Ectodermal cell (in vitro differentiated cells): ENCODE results near the gene RAD51B.

Experiments
- H3K27ac ChIP-seq: 2 replicates; pipeline ENCODE4 v1.7.0; 2013; ENCODE audit warnings: mild to moderate bottlenecking, low read depth, low read length; ENCODE audit not compliant: insufficient read depth, poor library complexity, severe bottlenecking
- H3K27me3 ChIP-seq: 2 replicates; pipeline ENCODE4 v1.7.0; 2013; ENCODE audit warnings: mild to moderate bottlenecking, low read length; ENCODE audit not compliant: insufficient read depth, control insufficient read depth, poor library complexity, severe bottlenecking
- H3K36me3 ChIP-seq: one replicate; pipeline ENCODE4 v1.7.0; 2013; ENCODE audit warnings: low read length; ENCODE audit not compliant: control insufficient read depth, insufficient read depth
- H3K4me1 ChIP-seq: one replicate; pipeline ENCODE4 v1.7.0; 2013; ENCODE audit warnings: low read length; ENCODE audit not compliant: control insufficient read depth, insufficient read depth
- H3K4me3 ChIP-seq: 2 replicates; pipeline ENCODE4 v1.7.0; 2013; ENCODE audit warnings: low read depth, low read length, control low read depth; ENCODE audit not compliant: insufficient read depth
- H3K9me3 ChIP-seq: 2 replicates; pipeline ENCODE4 v1.7.0; 2013; ENCODE audit warnings: mild to moderate bottlenecking, low read length, moderate library complexity; ENCODE audit not compliant: control insufficient read depth
- WGBS, 2 experiments: methylation state at CpG; one replicate each; pipeline ENCODE4 v1.1.7; 2013; ENCODE audit warnings: missing lambda C conversion rate in 2 of 2; 5-methylcytosine and 5-hydroxymethylcytosine counted together

Gene RAD51B

GRCh38 chr14:68772761-68773381 is 953.3 kb downstream of the RAD51B start:
- WGBS, 2 experiments = 88 to 92% methylated on average over 6 of the region's 6 CpGs
- H3K27ac ChIP-seq = no peak overlapping the region

GRCh38 chr14:68774771-68775613 is 955.4 kb downstream of the RAD51B start:
- 88 to 95% methylated on average over 4 of the region's 4 CpGs for WGBS, 2 experiments

More at GRCh38 chr14:68772761-68773381, 953.3 kb downstream of the RAD51B start:
- no peaks in the 10 kb centered on the region for H3K27me3 ChIP-seq
- H3K36me3 ChIP-seq = no peaks in the 10 kb centered on the region
- no peaks in the 10 kb centered on the region for H3K9me3 ChIP-seq
- no peaks in the 10 kb centered on the region for H3K4me1 ChIP-seq
- no peak overlapping the region for H3K4me3 ChIP-seq

GRCh38 chr14:68775614-68776126 is 956.1 kb downstream of the RAD51B start:
- Histone ChIP-seq H3K9me3 (no peaks in the 10 kb centered on the region), H3K36me3 (no peaks in the 10 kb centered on the region), H3K27me3 (no peaks in the 10 kb centered on the region), H3K4me3 (no peak overlapping the region), H3K4me1 (peaks cover 5% of the 10 kb centered on the region), H3K27ac (no peak overlapping the region)
- 87 to 94% methylated on average over 6 of the region's 6 CpGs for WGBS, 2 experiments

More at GRCh38 chr14:68774771-68775613, 955.4 kb downstream of the RAD51B start:
- Histone ChIP-seq H3K27me3 (no peaks in the 10 kb centered on the region), H3K4me3 (no peak overlapping the region), H3K9me3 (no peaks in the 10 kb centered on the region), H3K36me3 (no peaks in the 10 kb centered on the region), H3K27ac (no peak overlapping the region), H3K4me1 (no peaks in the 10 kb centered on the region)

GRCh38 chr14:68777644-68778043 is 958.1 kb downstream of the RAD51B start:
- 92 to 100% methylated on average over 1 of the region's 1 CpG for WGBS, 2 experiments

More at GRCh38 chr14:68777644-68778043, 958.1 kb downstream of the RAD51B start:
- Histone ChIP-seq H3K4me3 (no peak overlapping the region), H3K27me3 (no peaks in the 10 kb centered on the region), H3K4me1 (peaks cover 13% of the 10 kb centered on the region), H3K36me3 (no peaks in the 10 kb centered on the region), H3K9me3 (no peaks in the 10 kb centered on the region), H3K27ac (no peak overlapping the region)
